ENCODE results near the gene ATG4A. TPM values are rescaled to one million over a fixed set of nuclear protein-coding genes. Genes with fewer than 3 reads are reported as not detected.

The ATG4A gene
- total and polyA plus RNA-seq, 9 of the 15 experiments (the other 6 are each of a cell fraction or from before 2014, with no cell fraction given), result 7.3 to 24.5 (median 16.6) TPM

- Histone ChIP-seq H3K79me2 (ENCODE audit: control insufficient read depth, insufficient read depth, low read length) (peaks cover 44% of the 10 kb centered on the region), H3K9me1 (ENCODE audit: control insufficient read depth, insufficient read depth, low read length) (no peaks in the 10 kb centered on the region), H3K36me3 (ENCODE audit: control insufficient read depth, insufficient read depth, low read length) (peaks cover 12% of the 10 kb centered on the region; the same call in 2 of the 3 replicates), H3K27ac (ENCODE audit: extremely low read depth, low read depth, low read length) (peak overlapping the region; percentile 68; the same call in 2 of the 3 replicates), H3K4me2 (ENCODE audit: insufficient read depth, low read length) (peak overlapping the region; percentile 98), H4K20me1 (replicated peaks; ENCODE audit: control insufficient read depth, insufficient read depth, low read length) (no peaks in the 10 kb centered on the region), H2AFZ (ENCODE audit: low read depth, low read length) (peak overlapping the region; percentile 96), H3K9me3 (replicated peaks; ENCODE audit: control insufficient read depth, insufficient read depth, low read depth, low read length) (no peaks in the 10 kb centered on the region), H3K4me1 (replicated peaks in 1 of 2; ENCODE audit: control insufficient read depth in 2 of 2, insufficient read depth in 2 of 2, low read length in 2 of 2) (peaks cover 0 to 8% of the 10 kb centered on the region in 2 experiments; a peak in 2 of 5 replicates), H3K27me3 (ENCODE audit: control insufficient read depth in 2 of 2, insufficient read depth in 2 of 2, low read length in 2 of 2) (no peaks in the 10 kb centered on the region), H3K9ac (ENCODE audit: insufficient read depth in 1 of 2, low read depth in 2 of 2, low read length in 2 of 2) (peak overlapping the region; percentile 68 to 87), H3K4me3 (peak overlapping the region; percentile 72)
- no peak for FAIRE-seq
- in situ Hi-C loops (cut with MboI), result no loop called here
- CTCF ChIA-PET (ENCODE audit: low intra/inter-chr PET ratio), result no interaction called here
- POLR2A ChIA-PET, result interaction anchor here (0.5 to 2.0 kb wide), 8 partner anchors 9 to 1852 kb away, joined by 3 to 11 read pairs (median 4); no protein-coding TSS in a partner anchor
- peak; percentile 62 for ATAC-seq
- 3% methylated on average over 6 of the region's 15 CpGs for WGBS (ENCODE audit: insufficient coverage, low coverage, missing lambda C conversion rate)
- TSS peak; percentile 71 for BruUV-seq (replicated peaks)
- intact Hi-C loops (cut with micrococcal nuclease), result no loop called here
- DNase-seq (ENCODE audit: extremely low read depth in 1 of 4, low spot score in 3 of 4), result peak in 3 of 4 experiments; percentile 31 to 44 (median 38)
- TF ChIP-seq ZNF75A (CRISPR knock-in tag; IDR thresholded peaks at IDR 0.05) (no peak), ATF3 (IDR thresholded peaks at IDR 0.05) (0 out of 2 replicates have a peak, but pooled peaks have one; percentile 31), ATF3 (CRISPR knock-in tag; conservative IDR thresholded peaks at IDR 0.05) (no peak), PHTF2 (CRISPR knock-in tag; IDR thresholded peaks at IDR 0.05) (no peak), RB1 (IDR thresholded peaks at IDR 0.05; ENCODE audit: low read depth) (0 out of 2 replicates have a peak, but pooled peaks have one; percentile 23), CREB1 (IDR thresholded peaks at IDR 0.05) (no peak), CREB1 (CRISPR knock-in tag; IDR thresholded peaks at IDR 0.05) (peak; percentile 7; the same call in 1 of the 2 replicates), PHF21A (IDR thresholded peaks at IDR 0.05; ENCODE audit: borderline replicate concordance, low read depth) (no peak), PHF20 (IDR thresholded peaks at IDR 0.05; ENCODE audit: partially characterized antibody) (peak; percentile 11), ATF1 (CRISPR knock-in tag; IDR thresholded peaks at IDR 0.05) (no peak), ATF1 (tag; IDR thresholded peaks at IDR 0.05) (peak; percentile 10; the same call in 1 of the 2 replicates), PHF8 (IDR thresholded peaks at IDR 0.05; ENCODE audit: borderline replicate concordance, low read length) (peak; percentile 26; the same call in 1 of the 2 replicates), TEAD1 (CRISPR knock-in tag; IDR thresholded peaks at IDR 0.05) (no peak), HDAC8 (tag; IDR thresholded peaks at IDR 0.05) (no peak), ZNF133 (CRISPR knock-in tag; IDR thresholded peaks at IDR 0.05) (no peak), ZNF143 (CRISPR knock-in tag; IDR thresholded peaks at IDR 0.05) (peak; percentile 62; the same call in 1 of the 2 replicates), ZBTB12 (CRISPR knock-in tag; IDR thresholded peaks at IDR 0.05) (no peak), SAP30 (IDR thresholded peaks at IDR 0.05; ENCODE audit: borderline replicate concordance, insufficient read depth, low read depth, low read length, poor library complexity, severe bottlenecking) (peak; percentile 0), MYC (IDR thresholded peaks at IDR 0.05; ENCODE audit: low read depth, low read length) (0 out of 2 replicates have a peak, but pooled peaks have one; percentile 2), MYC (CRISPR knock-in tag; IDR thresholded peaks at IDR 0.05; ENCODE audit: borderline replicate concordance, low read depth) (no peak), GABPA (tag; conservative IDR thresholded peaks at IDR 0.05; ENCODE audit: low read depth) (peak; percentile 73), NR2C1 (IDR thresholded peaks at IDR 0.05) (0 out of 2 replicates have a peak, but pooled peaks have one; percentile 10), NR2C1 (tag; IDR thresholded peaks at IDR 0.05) (no peak)
Measured at GRCh38 chrX:108091878-108092291, 307 bp downstream of the ATG4A start.

Data from K562 (cell line).